T-helper 17 cell (primary cell): Measurements from ENCODE around the gene WDFY3. TPM values are rescaled to one million over a fixed set of nuclear protein-coding genes. Genes with fewer than 3 reads are reported as not detected.

Source experiments
- ATAC-seq: fragments of 150-1000 bp; cut with Tn5 transposase; 2 replicates; pipeline ENCODE4 v1.10.0; 2021; ENCODE audit warnings: mild to moderate bottlenecking, moderate library complexity
- DNase-seq, 3 donors: peaks; one replicate each; pipeline versions ENCODE4 v3.0.0 to v3.0.0-alpha.2; 2020 to 2021
- H3K9me3 ChIP-seq: one replicate; pipeline ENCODE4 v1.7.0; 2013; ENCODE audit warnings: low read length, mild to moderate bottlenecking; ENCODE audit not compliant: control insufficient read depth, poor library complexity, severe bottlenecking
- H3K27ac Mint-ChIP-seq: one replicate; pipeline ENCODE4 v1.8.0; 2022; ENCODE audit warnings: mild to moderate bottlenecking, moderate library complexity, mixed read lengths
- H3K27me3 Mint-ChIP-seq: one replicate; pipeline ENCODE4 v1.8.0; 2022; ENCODE audit warnings: mixed read lengths
- H3K36me3 Mint-ChIP-seq: one replicate; pipeline ENCODE4 v1.8.0; 2022; ENCODE audit warnings: low read depth, mixed read lengths
- H3K4me1 Mint-ChIP-seq: one replicate; pipeline ENCODE4 v1.8.0; 2022; ENCODE audit warnings: mild to moderate bottlenecking, mixed read lengths
- H3K4me3 Mint-ChIP-seq: one replicate; pipeline ENCODE4 v1.8.0; 2022; ENCODE audit warnings: mild to moderate bottlenecking, moderate library complexity, mixed read lengths
- total RNA-seq, 4 donors: library from RNA in 2 of 4; stranded (reverse) in 2 of 4; gene quantifications; one replicate each; pipeline ENCODE4 v1.2.3 and lab custom pipeline; 2022 to 2026

The WDFY3 gene
- total RNA-seq, 2 donors from 2014 or later, result 2.4 to 2.6 TPM

- H3K9me3 ChIP-seq, result no peaks in the 10 kb centered on the region
- ATAC-seq (no peak), DNase-seq (no peak)
- H3K4me1 Mint-ChIP-seq, result no peaks in the 10 kb centered on the region
- peaks cover 6% of the 10 kb centered on the region for H3K27me3 Mint-ChIP-seq
- no peak overlapping the region for H3K4me3 Mint-ChIP-seq
- H3K36me3 Mint-ChIP-seq, result peaks cover 2% of the 10 kb centered on the region
- H3K27ac Mint-ChIP-seq, result no peak overlapping the region
Measured at GRCh38 chr4:84915396-84915780, 51.1 kb downstream of the WDFY3 start.

DNA sequence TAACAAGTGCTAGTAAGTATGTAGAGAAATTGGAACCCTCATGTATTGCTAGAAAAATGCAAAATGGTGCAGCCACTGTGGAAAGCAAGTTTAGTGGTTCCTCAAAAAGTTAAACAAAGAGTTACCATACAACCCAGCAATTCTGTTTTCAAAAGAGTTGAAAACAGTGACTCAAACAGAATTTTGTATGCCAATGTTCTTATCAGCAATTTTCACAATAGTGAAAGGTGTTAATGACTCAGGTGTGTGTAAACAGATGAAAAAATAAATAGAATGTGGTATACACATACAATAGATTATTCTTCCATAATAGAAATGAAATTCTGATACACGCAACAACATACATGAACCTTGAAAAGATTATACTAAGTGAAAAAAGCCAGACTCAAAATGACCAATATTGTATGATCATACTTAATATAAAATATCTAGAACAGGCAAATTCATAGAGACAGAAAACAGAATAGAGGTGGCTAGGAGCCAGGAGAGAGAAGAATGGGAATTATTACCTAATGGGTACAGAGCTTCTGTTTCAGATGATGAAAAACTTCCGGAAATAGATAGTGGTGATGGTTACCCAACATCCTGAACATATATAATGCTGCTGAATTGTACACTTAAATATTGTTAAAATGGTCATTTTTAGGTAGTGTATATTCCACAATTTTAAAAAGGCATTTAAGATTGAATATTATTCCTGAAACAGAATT is 51.6 kb downstream of the WDFY3 start:
- no peak for ATAC-seq
- no peak overlapping the region for H3K4me3 Mint-ChIP-seq

DNA sequence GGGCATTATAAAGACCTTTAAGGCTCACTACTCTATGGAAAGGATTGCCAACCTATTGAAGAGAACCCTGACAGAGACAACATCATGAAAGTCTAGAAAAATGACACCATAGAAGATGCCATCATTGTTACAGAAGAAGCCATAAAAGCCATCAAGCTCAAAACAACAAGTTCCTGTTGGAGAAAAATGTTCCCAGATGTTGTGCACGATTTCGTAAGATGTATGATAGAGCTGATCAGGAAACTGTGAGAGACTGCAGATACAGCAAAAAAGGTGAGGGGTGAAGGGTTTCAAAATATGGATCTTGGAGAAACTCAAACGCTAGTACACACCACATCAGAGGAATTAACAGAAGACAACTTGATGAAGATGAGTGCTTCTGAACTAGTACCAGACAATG is 53.3 kb downstream of the WDFY3 start:
- no peaks in the 10 kb centered on the region for H3K9me3 ChIP-seq
- Mint-ChIP-seq H3K27ac (no peak overlapping the region), H3K27me3 (peaks cover 5% of the 10 kb centered on the region), H3K36me3 (peaks cover 2% of the 10 kb centered on the region), H3K4me1 (no peaks in the 10 kb centered on the region), H3K4me3 (no peak overlapping the region)
- DNase-seq (no peak), ATAC-seq (no peak)

More for the DNA sequence above, 51.6 kb downstream of the WDFY3 start:
- peaks cover 6% of the 10 kb centered on the region for H3K27me3 Mint-ChIP-seq
- H3K9me3 ChIP-seq, result no peaks in the 10 kb centered on the region
- no peak for DNase-seq
- no peak overlapping the region for H3K27ac Mint-ChIP-seq
- peaks cover 2% of the 10 kb centered on the region for H3K36me3 Mint-ChIP-seq
- no peaks in the 10 kb centered on the region for H3K4me1 Mint-ChIP-seq

- no peaks in the 10 kb centered on the region for H3K9me3 ChIP-seq
- DNase-seq (no peak), ATAC-seq (no peak)
- Mint-ChIP-seq H3K27me3 (peaks cover under 1% of the 10 kb centered on the region), H3K4me3 (no peak overlapping the region), H3K4me1 (no peaks in the 10 kb centered on the region), H3K36me3 (peaks cover 2% of the 10 kb centered on the region), H3K27ac (no peak overlapping the region)
Measured at GRCh38 chr4:84912741-84913140, 53.7 kb downstream of the WDFY3 start.

DNA sequence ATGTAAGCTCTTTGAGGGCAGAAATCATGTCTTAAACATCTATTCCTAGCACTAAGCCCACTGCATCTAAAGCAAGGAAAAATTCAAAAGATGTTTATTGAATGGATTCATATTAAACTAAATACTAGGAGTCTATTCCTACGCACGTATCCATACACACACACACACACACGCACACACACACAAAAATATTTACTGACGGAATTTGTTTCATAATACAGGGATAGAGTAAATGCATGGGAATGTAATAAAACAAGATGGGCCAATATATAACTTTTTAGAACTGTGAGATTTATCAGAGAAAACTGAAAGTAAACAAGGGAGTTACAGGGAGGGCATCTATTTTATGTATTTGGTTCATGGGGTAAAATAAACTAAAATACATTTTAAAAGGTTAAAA is 57.6 kb downstream of the WDFY3 start:
- Mint-ChIP-seq H3K4me1 (no peaks in the 10 kb centered on the region), H3K27ac (no peak overlapping the region), H3K36me3 (peaks cover 2% of the 10 kb centered on the region), H3K4me3 (no peak overlapping the region), H3K27me3 (no peaks in the 10 kb centered on the region)
- H3K9me3 ChIP-seq, result no peaks in the 10 kb centered on the region
- ATAC-seq, result no peak
- no peak for DNase-seq

GRCh38 chr4:84907145-84907544 is 59.3 kb downstream of the WDFY3 start:
- no peaks in the 10 kb centered on the region for H3K4me1 Mint-ChIP-seq
- no peak for ATAC-seq
- H3K27ac Mint-ChIP-seq, result no peak overlapping the region
- H3K4me3 Mint-ChIP-seq, result no peak overlapping the region
- H3K9me3 ChIP-seq, result no peaks in the 10 kb centered on the region
- DNase-seq, result no peak
- H3K36me3 Mint-ChIP-seq, result no peaks in the 10 kb centered on the region
- no peaks in the 10 kb centered on the region for H3K27me3 Mint-ChIP-seq

DNA sequence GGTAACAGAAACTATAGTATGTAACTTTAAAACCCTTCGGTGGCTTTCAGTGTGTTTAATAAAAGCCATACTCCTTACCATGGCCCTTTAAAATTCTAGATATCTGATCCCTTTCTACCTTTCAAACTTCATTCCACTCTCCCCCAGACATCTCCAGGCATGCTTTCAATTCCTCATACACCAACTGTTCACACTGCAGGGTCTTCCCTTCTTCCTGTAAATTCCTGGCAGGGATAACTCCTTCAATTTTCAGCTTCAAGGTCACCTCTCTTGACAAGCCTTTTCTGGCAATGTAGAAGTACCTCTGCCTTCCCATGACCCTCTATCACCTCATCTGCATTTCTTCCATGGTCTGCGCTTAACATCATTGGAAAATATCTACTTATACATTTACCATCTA is 60.8 kb downstream of the WDFY3 start:
- H3K27me3 Mint-ChIP-seq, result no peaks in the 10 kb centered on the region
- H3K9me3 ChIP-seq, result no peaks in the 10 kb centered on the region
- DNase-seq, result no peak
- no peak for ATAC-seq
- no peak overlapping the region for H3K4me3 Mint-ChIP-seq
- no peaks in the 10 kb centered on the region for H3K4me1 Mint-ChIP-seq
- no peaks in the 10 kb centered on the region for H3K36me3 Mint-ChIP-seq
- no peak overlapping the region for H3K27ac Mint-ChIP-seq

DNA sequence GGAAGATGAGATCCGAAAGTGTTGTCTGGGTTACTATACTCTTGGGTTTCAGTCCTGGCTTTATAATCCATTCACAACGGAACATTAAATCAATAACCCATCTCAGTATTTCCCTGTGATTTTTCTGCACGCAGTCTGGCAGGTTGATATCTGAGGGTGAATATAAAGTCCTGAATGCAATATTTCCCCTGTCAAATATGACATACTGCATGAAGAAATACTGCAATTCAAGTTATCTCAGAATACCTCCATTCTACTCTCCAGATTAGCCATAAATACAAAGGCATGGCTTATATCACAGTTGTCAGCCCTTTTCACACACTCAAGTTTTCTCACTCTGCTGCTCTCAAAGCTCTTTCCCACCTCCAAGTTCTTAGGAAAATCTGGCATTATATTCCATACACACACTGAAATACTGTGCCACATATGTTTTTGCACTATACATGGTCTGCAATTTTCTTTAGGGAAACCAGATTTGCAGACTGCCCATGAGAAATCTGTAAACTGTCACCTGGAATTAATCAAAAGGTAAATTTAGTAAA is 64.7 kb downstream of the WDFY3 start:
- no peak overlapping the region for H3K27ac Mint-ChIP-seq
- no peak for ATAC-seq
- H3K4me1 Mint-ChIP-seq, result no peaks in the 10 kb centered on the region
- H3K36me3 Mint-ChIP-seq, result no peaks in the 10 kb centered on the region
- DNase-seq, result no peak
- H3K9me3 ChIP-seq, result no peaks in the 10 kb centered on the region
- no peaks in the 10 kb centered on the region for H3K27me3 Mint-ChIP-seq
- no peak overlapping the region for H3K4me3 Mint-ChIP-seq

GRCh38 chr4:84901173-84901572 is 65.3 kb downstream of the WDFY3 start:
- no peaks in the 10 kb centered on the region for H3K9me3 ChIP-seq
- Mint-ChIP-seq H3K27ac (no peak overlapping the region), H3K4me1 (no peaks in the 10 kb centered on the region), H3K36me3 (no peaks in the 10 kb centered on the region), H3K4me3 (no peak overlapping the region), H3K27me3 (no peaks in the 10 kb centered on the region)
- ATAC-seq, result no peak
- DNase-seq, result no peak

GRCh38 chr4:84899616-84900015 is 66.9 kb downstream of the WDFY3 start:
- H3K4me3 Mint-ChIP-seq, result no peak overlapping the region
- H3K27ac Mint-ChIP-seq, result no peak overlapping the region
- H3K36me3 Mint-ChIP-seq, result peaks cover 2% of the 10 kb centered on the region
- no peaks in the 10 kb centered on the region for H3K9me3 ChIP-seq
- no peaks in the 10 kb centered on the region for H3K4me1 Mint-ChIP-seq
- H3K27me3 Mint-ChIP-seq, result no peaks in the 10 kb centered on the region
- ATAC-seq, result no peak
- DNase-seq, result no peak

DNA sequence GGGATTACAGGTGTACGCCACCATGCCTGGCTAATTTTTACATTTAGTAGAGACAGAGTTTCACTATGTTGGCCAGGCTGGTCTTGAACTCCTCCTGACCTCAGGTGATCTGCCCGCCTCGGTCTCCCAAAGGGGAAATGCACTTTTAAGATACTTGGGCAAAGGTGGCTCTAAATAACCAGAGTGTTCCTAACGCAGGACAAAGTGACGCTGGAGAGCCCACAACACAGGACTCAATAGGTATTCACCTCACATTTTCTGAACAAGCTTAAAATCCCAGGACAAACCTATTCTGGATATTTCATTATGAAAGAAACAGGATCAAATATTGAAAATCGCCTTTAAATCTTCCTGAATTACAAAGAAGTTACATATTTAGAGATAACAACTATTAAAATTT is 69.0 kb downstream of the WDFY3 start:
- Mint-ChIP-seq H3K36me3 (peaks cover 2% of the 10 kb centered on the region), H3K27me3 (peaks cover 4% of the 10 kb centered on the region), H3K27ac (no peak overlapping the region), H3K4me1 (no peaks in the 10 kb centered on the region), H3K4me3 (no peak overlapping the region)
- ATAC-seq (no peak), DNase-seq (no peak)
- no peaks in the 10 kb centered on the region for H3K9me3 ChIP-seq

DNA sequence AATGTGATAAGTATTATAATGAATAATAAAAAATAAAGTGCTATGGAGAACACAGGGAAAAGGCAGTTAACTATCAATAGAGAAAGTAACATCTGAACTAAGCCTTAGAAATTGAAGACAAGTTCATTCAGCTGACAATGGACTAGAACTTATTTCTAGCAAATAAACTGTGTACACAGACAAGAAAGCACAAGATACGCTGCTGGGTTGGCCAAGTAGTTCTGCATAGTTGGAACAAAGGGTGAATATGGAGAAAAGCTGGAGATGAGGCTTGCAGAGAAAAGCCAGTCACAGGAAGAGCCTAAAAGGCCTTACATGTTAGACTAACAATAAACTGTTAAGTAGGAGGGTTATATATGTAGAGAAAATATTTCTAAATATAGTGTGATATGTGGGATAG is 71.2 kb downstream of the WDFY3 start:
- Mint-ChIP-seq H3K27me3 (peaks cover 4% of the 10 kb centered on the region), H3K36me3 (peaks cover 2% of the 10 kb centered on the region), H3K27ac (no peak overlapping the region), H3K4me3 (no peak overlapping the region), H3K4me1 (no peaks in the 10 kb centered on the region)
- no peak for DNase-seq
- no peaks in the 10 kb centered on the region for H3K9me3 ChIP-seq
- ATAC-seq, result no peak

DNA sequence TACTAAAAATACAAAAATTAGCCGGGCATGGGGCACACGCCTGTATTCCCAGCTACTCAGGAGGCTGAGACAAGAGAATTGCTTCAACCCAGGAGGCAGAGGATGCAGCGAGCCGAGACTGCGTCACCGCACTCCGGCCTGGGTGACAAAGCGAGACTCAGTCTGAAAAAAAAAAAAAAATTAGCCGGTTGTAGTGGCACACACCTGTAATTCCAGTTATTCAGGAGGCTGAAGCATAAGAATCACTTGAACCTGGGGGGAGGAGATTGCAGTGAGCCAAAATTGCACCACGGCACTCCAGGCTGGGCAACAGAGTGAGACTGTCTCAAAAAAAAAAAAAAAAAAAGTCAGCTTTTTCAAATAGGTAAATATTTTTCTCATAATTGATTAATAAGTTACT is 71.9 kb downstream of the WDFY3 start:
- H3K36me3 Mint-ChIP-seq, result peaks cover 2% of the 10 kb centered on the region
- H3K4me3 Mint-ChIP-seq, result no peak overlapping the region
- no peaks in the 10 kb centered on the region for H3K4me1 Mint-ChIP-seq
- peaks cover 4% of the 10 kb centered on the region for H3K27me3 Mint-ChIP-seq
- H3K27ac Mint-ChIP-seq, result no peak overlapping the region
- DNase-seq (no peak), ATAC-seq (no peak)
- no peaks in the 10 kb centered on the region for H3K9me3 ChIP-seq

DNA sequence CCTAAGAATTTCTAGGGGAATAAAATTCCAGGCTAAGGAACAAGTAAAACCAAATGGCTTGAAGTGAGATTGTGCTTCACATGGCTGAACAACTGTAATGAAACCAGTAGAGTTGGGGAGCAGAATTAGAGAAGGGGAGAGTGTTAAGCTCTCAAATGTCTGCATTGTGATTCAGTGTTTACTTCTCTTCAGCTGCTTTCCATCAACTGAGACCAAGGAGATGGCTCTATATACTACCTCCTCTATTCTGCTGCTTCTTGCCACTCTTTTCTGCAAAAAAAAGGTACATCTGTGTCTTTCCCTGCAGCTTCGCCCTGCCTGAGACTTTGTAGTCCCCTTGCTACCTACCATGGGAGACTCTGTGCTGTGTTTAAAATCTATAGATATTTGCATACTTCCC is 73.5 kb downstream of the WDFY3 start:
- Mint-ChIP-seq H3K4me3 (no peak overlapping the region), H3K36me3 (peaks cover 2% of the 10 kb centered on the region), H3K4me1 (no peaks in the 10 kb centered on the region), H3K27me3 (peaks cover 4% of the 10 kb centered on the region), H3K27ac (no peak overlapping the region)
- DNase-seq, result no peak
- H3K9me3 ChIP-seq, result no peaks in the 10 kb centered on the region
- no peak for ATAC-seq
